A549 (cell line): Measurements from ENCODE around the gene RNASEH2C. TPM values are rescaled to one million over a fixed set of nuclear protein-coding genes. Genes with fewer than 3 reads are reported as not detected.

Experiments
- ATAC-seq, 2 experiments: fragments of 200-7000 bp in 1 of 2; fragments of >200 bp in 1 of 2; cut with Nextera tagmentation in 1 of 2; cut with Tn5 transposase in 1 of 2; 3 replicates each; pipeline versions ENCODE4 v1.8.0 to v1.9.1; 2018 to 2020; ENCODE audit warnings: mild to moderate bottlenecking in 1 of 2, moderate library complexity in 1 of 2
- CTCF ChIA-PET: fragments of 300-600 bp; sonication (Branson Sonifier 250); formaldehyde crosslinking; extraction: SDS; loops from one replicate; lab custom pipeline; 2021; ENCODE audit warnings: antibody characterized with exemption, inconsistent platforms; lab: Yijun Ruan, JAX
- POLR2A ChIA-PET: fragments of 350-600 bp; formaldehyde crosslinking; extraction: SDS; loops from one replicate; lab custom pipeline; 2021; ENCODE audit warnings: antibody characterized with exemption, inconsistent platforms; lab: Yijun Ruan, JAX
- DNase-seq, 2 experiments: peaks; one replicate each; pipeline versions ENCODE4 v3.0.0 to v3.0.0-alpha.2; 2011 to 2016; ENCODE audit warnings: low read depth in 1 of 2, low spot score in 1 of 2
- FAIRE-seq: peaks from 2 replicates; lab custom pipeline; 2011; peaks lifted over from hg19 to GRCh38; lab: Jason Lieb, UNC
- H3K27ac ChIP-seq, 2 experiments: fragments of >200 bp; sonication (Bioruptor Twin); formaldehyde crosslinking; 3 replicates each; pipeline ENCODE4 v1.5.1; 2016 to 2017
- H3K4me1 ChIP-seq: fragments of >200 bp; sonication (Bioruptor Twin); formaldehyde crosslinking; 3 replicates; pipeline ENCODE4 v1.6.1; 2016
- H3K4me2 ChIP-seq: fragments of >200 bp; sonication (Bioruptor Twin); formaldehyde crosslinking; 3 replicates; pipeline ENCODE4 v1.6.1; 2016
- H3K4me3 ChIP-seq: fragments of >200 bp; sonication (Bioruptor Twin); formaldehyde crosslinking; 3 replicates; pipeline ENCODE4 v1.5.1; 2016
- H3K9me3 ChIP-seq: fragments of >200 bp; sonication (Bioruptor Twin); formaldehyde crosslinking; 3 replicates; pipeline ENCODE4 v1.6.1; 2016
- ATOH8 ChIP-seq: fragments of 250-450 bp; sonication (Bioruptor Pico); IDR thresholded peaks from 2 replicates; pipeline ENCODE4 v1.5.0; 2020; ENCODE audit warnings: low read depth, mild to moderate bottlenecking, moderate library complexity
- BHLHE40 ChIP-seq: IDR thresholded peaks from 2 replicates; pipeline ENCODE4 v1.6.1; 2012; ENCODE audit warnings: low read depth, low read length, inconsistent platforms
- CBX8 ChIP-seq: fragments of 200-600 bp; sonication (generic); IDR thresholded peaks from 2 replicates; pipeline ENCODE4 v1.6.1; 2016
- CHD4 ChIP-seq: fragments of 200-600 bp; sonication (generic); IDR thresholded peaks from 2 replicates; pipeline ENCODE4 v1.6.1; 2016; ENCODE audit warnings: antibody characterized with exemption, mild to moderate bottlenecking, borderline replicate concordance
- GATA3 ChIP-seq: IDR thresholded peaks from 2 replicates; pipeline ENCODE4 v1.6.1; 2012; ENCODE audit warnings: borderline replicate concordance
- HDAC2 ChIP-seq: fragments of 200-600 bp; sonication (generic); IDR thresholded peaks from 2 replicates; pipeline ENCODE4 v1.6.1; 2016
- HOXA7 ChIP-seq: fragments of 250-450 bp; sonication (Bioruptor Pico); IDR thresholded peaks from 2 replicates; pipeline ENCODE4 v1.5.0; 2020; ENCODE audit warnings: mild to moderate bottlenecking, moderate library complexity
- HOXB13 ChIP-seq: fragments of 250-450 bp; sonication (Bioruptor Pico); IDR thresholded peaks from 2 replicates; pipeline ENCODE4 v1.5.0; 2020; ENCODE audit warnings: low read depth, mild to moderate bottlenecking, moderate library complexity
- KDM1A ChIP-seq: fragments of 200-600 bp; sonication (generic); IDR thresholded peaks from 2 replicates; pipeline ENCODE4 v1.6.1; 2016; ENCODE audit warnings: low read depth, mild to moderate bottlenecking
- MAFK ChIP-seq: fragments of 450-650 bp; IDR thresholded peaks from 2 replicates; pipeline ENCODE4 v1.6.1; 2014; ENCODE audit not compliant: partially characterized antibody
- PBX3 ChIP-seq: IDR thresholded peaks from 2 replicates; pipeline ENCODE4 v1.6.1; 2012
- POLR2AphosphoS2 ChIP-seq: conservative IDR thresholded peaks from 2 replicates; pipeline ENCODE4 v1.6.1; 2012; ENCODE audit warnings: low read length, improper control_type of control experiment, inconsistent platforms
- RAD21 ChIP-seq, 2 experiments: fragments of >200 bp in 1 of 2; sonication (Bioruptor Twin) in 1 of 2; formaldehyde crosslinking in 1 of 2; IDR thresholded peaks in 1 of 2; conservative IDR thresholded peaks in 1 of 2; 2 replicates in 1 of 2; 3 replicates in 1 of 2; pipeline ENCODE4 v1.6.1; 2012 to 2018; ENCODE audit warnings: inconsistent platforms in 1 of 2
- SREBF2 ChIP-seq: fragments of 450-650 bp; IDR thresholded peaks from 2 replicates; pipeline ENCODE4 v1.6.1; 2014; ENCODE audit warnings: mild to moderate bottlenecking, moderate library complexity
- TFCP2L1 ChIP-seq: fragments of 250-450 bp; sonication (Bioruptor Pico); IDR thresholded peaks from 2 replicates; pipeline ENCODE4 v1.5.0; 2021; ENCODE audit warnings: mild to moderate bottlenecking
- TP53 ChIP-seq: fragments of 250-450 bp; sonication (Bioruptor Pico); IDR thresholded peaks from 2 replicates; pipeline ENCODE4 v1.5.0; 2021; ENCODE audit warnings: mild to moderate bottlenecking, moderate library complexity
- ZC3H11A ChIP-seq: fragments of 450-650 bp; IDR thresholded peaks from 2 replicates; pipeline ENCODE4 v1.6.1; 2014; ENCODE audit warnings: antibody characterized with exemption, mild to moderate bottlenecking
- ZFP36 ChIP-seq: fragments of 450-650 bp; IDR thresholded peaks from 2 replicates; pipeline ENCODE4 v1.6.1; 2014; ENCODE audit warnings: borderline replicate concordance; ENCODE audit not compliant: partially characterized antibody
- ZNF302 ChIP-seq: fragments of 250-450 bp; sonication (Bioruptor Pico); IDR thresholded peaks from 2 replicates; pipeline ENCODE4 v1.9.0; 2021; ENCODE audit warnings: inconsistent platforms, mild to moderate bottlenecking, moderate library complexity
- ZSCAN20 ChIP-seq: fragments of 250-450 bp; sonication (Bioruptor Pico); IDR thresholded peaks from 2 replicates; pipeline ENCODE4 v1.8.0; 2022; ENCODE audit warnings: mild to moderate bottlenecking, moderate library complexity
- WGBS: methylation state at CpG from one replicate; pipeline ENCODE4 v1.1.6; 2017; ENCODE audit errors: missing lambda C conversion rate; 5-methylcytosine and 5-hydroxymethylcytosine counted together
- polyA plus RNA-seq, 4 experiments: library from polyadenylated mRNA; depleted of rRNA in 3 of 4; stranded (reverse); fragments of >200 nt; fragmentation: RNase III in 1 of 4; extraction: RNeasy Plus Mini Kit Qiagen cat#74134 plus additional on column Dnase treatment in 1 of 4; gene quantifications; 2 replicates in 3 of 4; 3 replicates in 1 of 4; pipeline ENCODE4 v1.2.3, GENCODE V29; 2011 to 2017
- TF ChIP-seq, protein P1 (sequence below): fragments of 150-350 bp; IDR thresholded peaks from 2 replicates; pipeline ENCODE4 v1.6.1; 2014; ENCODE audit warnings: low read depth, mild to moderate bottlenecking, low read length
- TF ChIP-seq, protein P2 (sequence below): fragments of 450-650 bp; IDR thresholded peaks from 2 replicates; pipeline ENCODE4 v1.6.1; 2014; ENCODE audit warnings: antibody characterized with exemption

Gene RNASEH2C
- polyA plus RNA-seq, 2 of the 4 experiments (the other 2 are of a cell fraction): 15.1 to 36.9 TPM

- Histone ChIP-seq H3K4me3 (no peak overlapping the region), H3K9me3 (peaks cover 12% of the 10 kb centered on the region; the same call in 2 of the 3 replicates), H3K4me2 (no peak overlapping the region), H3K27ac (no peak overlapping the region), H3K4me1 (no peaks in the 10 kb centered on the region)
- no peak for ATAC-seq
- no peak for FAIRE-seq
- TF ChIP-seq BHLHE40 (no peak), MAFK (no peak), RAD21 (conservative IDR thresholded peaks at IDR 0.05 in 1 of 2, IDR thresholded peaks at IDR 0.05 in 1 of 2) (no peak), POLR2AphosphoS2 (no peak), HDAC2 (no peak), PBX3 (no peak), ATOH8 (CRISPR knock-in tag) (no peak), ZC3H11A (no peak)
- no peak for DNase-seq
- POLR2A ChIA-PET: no interaction called here
- CTCF ChIA-PET: interaction anchor here (1.1 to 1.9 kb wide), 6 partner anchors 30 to 143 kb away, joined by 3 to 7 read pairs (median 5); partner anchors contain the start of genes AP5B1 and KAT5
- WGBS: 70% methylated on average over 1 of the region's 1 CpG
These were observed 21.8 kb upstream of the RNASEH2C start for GRCh38 chr11:65742353-65742752.

GRCh38 chr11:65741185-65741584, 20.6 kb upstream of the RNASEH2C start:
- TF ChIP-seq POLR2AphosphoS2 (no peak), TP53 (CRISPR knock-in tag) (no peak), ZSCAN20 (no peak), ZFP36 (no peak), ZNF302 (no peak), KDM1A (no peak), SREBF2 (no peak), HOXA7 (no peak), CHD4 (no peak), CBX8 (no peak), HOXB13 (CRISPR knock-in tag) (no peak), TFCP2L1 (no peak), GATA3 (no peak)
- TF ChIP-seq, protein P1, sequence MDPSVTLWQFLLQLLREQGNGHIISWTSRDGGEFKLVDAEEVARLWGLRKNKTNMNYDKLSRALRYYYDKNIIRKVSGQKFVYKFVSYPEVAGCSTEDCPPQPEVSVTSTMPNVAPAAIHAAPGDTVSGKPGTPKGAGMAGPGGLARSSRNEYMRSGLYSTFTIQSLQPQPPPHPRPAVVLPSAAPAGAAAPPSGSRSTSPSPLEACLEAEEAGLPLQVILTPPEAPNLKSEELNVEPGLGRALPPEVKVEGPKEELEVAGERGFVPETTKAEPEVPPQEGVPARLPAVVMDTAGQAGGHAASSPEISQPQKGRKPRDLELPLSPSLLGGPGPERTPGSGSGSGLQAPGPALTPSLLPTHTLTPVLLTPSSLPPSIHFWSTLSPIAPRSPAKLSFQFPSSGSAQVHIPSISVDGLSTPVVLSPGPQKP: no peak
- TF ChIP-seq, protein P2, sequence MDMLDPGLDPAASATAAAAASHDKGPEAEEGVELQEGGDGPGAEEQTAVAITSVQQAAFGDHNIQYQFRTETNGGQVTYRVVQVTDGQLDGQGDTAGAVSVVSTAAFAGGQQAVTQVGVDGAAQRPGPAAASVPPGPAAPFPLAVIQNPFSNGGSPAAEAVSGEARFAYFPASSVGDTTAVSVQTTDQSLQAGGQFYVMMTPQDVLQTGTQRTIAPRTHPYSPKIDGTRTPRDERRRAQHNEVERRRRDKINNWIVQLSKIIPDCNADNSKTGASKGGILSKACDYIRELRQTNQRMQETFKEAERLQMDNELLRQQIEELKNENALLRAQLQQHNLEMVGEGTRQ: no peak
- POLR2A ChIA-PET: no interaction called here
- no peaks in the 10 kb centered on the region for H3K4me1 ChIP-seq
- H3K4me3 ChIP-seq: no peak overlapping the region
- no peak overlapping the region for H3K4me2 ChIP-seq
- DNase-seq: no peak
- ATAC-seq: no peak
- no peak for FAIRE-seq
- WGBS: 49% methylated on average over 8 of the region's 8 CpGs
- CTCF ChIA-PET: interaction anchor here (1.0 to 1.9 kb wide), 6 partner anchors 29 to 144 kb away, joined by 3 to 7 read pairs (median 5); partner anchors contain the start of genes AP5B1 and KAT5
- H3K27ac ChIP-seq: no peak overlapping the region
- peaks cover 23% of the 10 kb centered on the region for H3K9me3 ChIP-seq

DNA sequence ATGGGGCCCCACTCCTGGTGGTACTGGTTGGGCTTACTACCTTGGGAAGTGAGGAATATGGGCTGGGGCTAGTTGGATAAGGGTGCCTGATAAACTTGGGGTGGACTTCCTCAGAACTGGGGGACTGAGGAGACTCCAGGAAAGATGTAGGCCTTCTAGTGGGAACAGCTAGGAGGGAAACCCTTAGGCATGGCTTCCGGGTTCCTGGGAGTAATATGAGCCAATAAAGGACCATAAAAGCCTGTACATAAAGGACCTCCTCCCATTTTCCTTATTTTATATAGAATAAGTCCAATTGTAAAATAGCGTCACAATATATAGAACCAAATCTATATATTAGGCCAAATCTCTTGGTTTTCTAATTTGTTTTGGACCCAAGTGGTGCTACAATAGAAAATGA, 18.4 kb upstream of the RNASEH2C start:
- Histone ChIP-seq H3K4me2 (no peak overlapping the region), H3K27ac (no peak overlapping the region), H3K4me3 (no peak overlapping the region), H3K9me3 (peaks cover 28% of the 10 kb centered on the region), H3K4me1 (no peaks in the 10 kb centered on the region)
- ATAC-seq (no peak), FAIRE-seq (no peak), DNase-seq (no peak)
- TF ChIP-seq, protein P2: no peak
- TF ChIP-seq ZNF302 (no peak), ZSCAN20 (no peak), ZC3H11A (no peak)
- POLR2A ChIA-PET: no interaction called here
- CTCF ChIA-PET: interaction anchor here (1.9 kb wide), 1 partner anchor 80 kb away, joined by 6 read pairs; no protein-coding TSS in a partner anchor
- 53% methylated on average over 2 of the region's 2 CpGs for WGBS
